Activated gamma-delta T cell treated with anti-CD3 and anti-CD28 coated beads, Interleukin-2, amount 50 U/mL, for 16 hours (primary cell): Measurements from ENCODE around the gene FZR1.
A peak's percentile ranks its signal among the peaks of the same experiment; 100 is the strongest.

Experiments
- DNase-seq: peaks from one replicate; pipeline ENCODE4 v3.0.0-alpha.2; 2020; ENCODE audit warnings: low read depth

The FZR1 gene

GRCh38 chr19:3531716-3532115, 25.6 kb downstream of the FZR1 start:
- no peak for DNase-seq

- no peak for DNase-seq
Measured at GRCh38 chr19:3532154-3532786, 26.2 kb downstream of the FZR1 start.

GRCh38 chr19:3533033-3533432, 26.9 kb downstream of the FZR1 start:
- no peak for DNase-seq

GRCh38 chr19:3533563-3534216, 27.6 kb downstream of the FZR1 start:
- no peak for DNase-seq

GRCh38 chr19:3534375-3535234, 28.5 kb downstream of the FZR1 start:
- DNase-seq, result no peak

GRCh38 chr19:3535235-3535535, 29.1 kb downstream of the FZR1 start:
- no peak for DNase-seq

- no peak for DNase-seq
Measured at GRCh38 chr19:3535563-3535965, 29.5 kb downstream of the FZR1 start.

- no peak for DNase-seq
Measured at GRCh38 chr19:3535981-3536380, 29.9 kb downstream of the FZR1 start.

- no peak for DNase-seq
Measured at GRCh38 chr19:3536429-3537100, 30.5 kb downstream of the FZR1 start.

- DNase-seq, result no peak
Measured at GRCh38 chr19:3537101-3537437, 31.0 kb downstream of the FZR1 start.

GRCh38 chr19:3537438-3538240, 31.5 kb downstream of the FZR1 start:
- no peak for DNase-seq

- no peak for DNase-seq
Measured at GRCh38 chr19:3538258-3538929, 32.3 kb downstream of the FZR1 start.

GRCh38 chr19:3538965-3539755, 33.0 kb downstream of the FZR1 start, which contains the start of gene TEKTIP1:
Gene TEKTIP1, plus strand, starts transcription at chr19:3539174. Its CDS starts 4 bp downstream, at chr19:3539178.
- no peak for DNase-seq

- no peak for DNase-seq
Measured at GRCh38 chr19:3539756-3540118, 33.6 kb downstream of the FZR1 start.

GRCh38 chr19:3543150-3544057, 37.3 kb downstream of the FZR1 start:
- no peak for DNase-seq

- no peak for DNase-seq
Measured at GRCh38 chr19:3544058-3544376, 37.9 kb downstream of the FZR1 start.

- peak; percentile 74 for DNase-seq
Measured at GRCh38 chr19:3544742-3545668, 38.9 kb downstream of the FZR1 start.

- DNase-seq, result no peak
Measured at GRCh38 chr19:3545669-3546034, 39.5 kb downstream of the FZR1 start.

GRCh38 chr19:3546119-3546518, 40.0 kb downstream of the FZR1 start:
- DNase-seq, result no peak
